Coronary artery (tissue), 2 donors: ENCODE data around the gene TP53INP2.
"Not testable (repeated sequence)": the region's sequence is repeated elsewhere in the genome, so short reads cannot be mapped to it uniquely, and the experiment has no call there.

Experiments
- DNase-seq: peaks from one replicate; pipeline ENCODE4 v3.0.0-alpha.2; 2017; ENCODE audit warnings: low spot score
- H3K27ac ChIP-seq, 2 donors: fragments of 200-600 bp; sonication (generic); one replicate each; pipeline ENCODE4 v1.5.1; 2016 to 2019
- H3K4me3 ChIP-seq: fragments of 200-600 bp; sonication (generic); 2 replicates; pipeline ENCODE4 v1.5.1; 2016; ENCODE audit warnings: mild to moderate bottlenecking, moderate library complexity
- CTCF ChIP-seq: fragments of 200-600 bp; sonication (generic); IDR thresholded peaks from one replicate; pipeline ENCODE4 v1.5.1; 2019; ENCODE audit warnings: antibody characterized with exemption

Gene TP53INP2

GRCh38 chr20:34704177-34705007 is at the start of gene TP53INP2:
TP53INP2 (plus strand) TSS chr20:34704344; CDS start chr20:34708740, 4,396 bp downstream.
- no peak for TF ChIP-seq CTCF
- Histone ChIP-seq H3K4me3 (peak within 1 kb of the TSS; percentile 98), H3K27ac (peak within 1 kb of the TSS; percentile 100)
- DNase-seq: peak; percentile 96

GRCh38 chr20:34658654-34659053 is 45.5 kb upstream of the TP53INP2 start:
- H3K4me3 ChIP-seq, H3K27ac ChIP-seq, DNase-seq: not testable (repeated sequence)

GRCh38 chr20:34661811-34662210 is 42.3 kb upstream of the TP53INP2 start:
- not testable (repeated sequence) for DNase-seq, H3K4me3 ChIP-seq, H3K27ac ChIP-seq

GRCh38 chr20:34663213-34663943 is 40.8 kb upstream of the TP53INP2 start:
- no peak for DNase-seq
- Histone ChIP-seq H3K27ac (no peak overlapping the region), H3K4me3 (no peak overlapping the region)
- TF ChIP-seq CTCF: no peak

- H3K27ac ChIP-seq, DNase-seq, H3K4me3 ChIP-seq: not testable (repeated sequence)
Observed at GRCh38 chr20:34664751-34665150, 39.4 kb upstream of the TP53INP2 start.

GRCh38 chr20:34669094-34669493 is 35.0 kb upstream of the TP53INP2 start:
- TF ChIP-seq CTCF: no peak
- Histone ChIP-seq H3K4me3 (no peak overlapping the region), H3K27ac (no peak overlapping the region)
- no peak for DNase-seq

- no peak for TF ChIP-seq CTCF
- H3K27ac ChIP-seq: no peak overlapping the region
- no peak overlapping the region for H3K4me3 ChIP-seq
- DNase-seq: no peak
Observed at GRCh38 chr20:34673412-34673811, 30.7 kb upstream of the TP53INP2 start.

GRCh38 chr20:34675561-34675960 is 28.6 kb upstream of the TP53INP2 start:
- Histone ChIP-seq H3K4me3 (no peak overlapping the region), H3K27ac (no peak overlapping the region)
- DNase-seq: no peak
- TF ChIP-seq CTCF: no peak
